Mononuclear cell (primary cell): ENCODE data around the gene NR0B1. TPM values are rescaled to one million over a fixed set of nuclear protein-coding genes. Genes with fewer than 3 reads are reported as not detected.

Experiments used
- H3K27me3 ChIP-seq: 2 replicates; pipeline ENCODE4 v1.6.0; 2011; ENCODE audit warnings: low read length, control low read depth; ENCODE audit not compliant: insufficient read depth
- H3K4me1 ChIP-seq: 2 replicates; pipeline ENCODE4 v1.5.1; 2011; ENCODE audit warnings: mild to moderate bottlenecking, low read length, control low read depth; ENCODE audit not compliant: insufficient read depth
- H3K4me3 ChIP-seq: 2 replicates; pipeline ENCODE4 v1.5.1; 2011; ENCODE audit warnings: mild to moderate bottlenecking, low read length, moderate library complexity
- H3K9me3 ChIP-seq: 2 replicates; pipeline ENCODE4 v1.5.1; 2011; ENCODE audit warnings: low read depth, mild to moderate bottlenecking, control low read depth, low read length
- total RNA-seq: library from RNA; depleted of rRNA; stranded (reverse); fragments of >200 nt; gene quantifications from one replicate; pipeline ENCODE4 v1.2.3, GENCODE V29; 2012

Gene NR0B1
- total RNA-seq: not detected

GRCh38 chrX:30309139-30309571 is at the start of gene NR0B1:
Gene NR0B1, minus strand, starts transcription at chrX:30309390. Its CDS starts 27 bp downstream, at chrX:30309363.
- H3K27me3 ChIP-seq: peaks cover 12% of the 10 kb centered on the region
- no peaks in the 10 kb centered on the region for H3K4me1 ChIP-seq
- H3K4me3 ChIP-seq: no peak within 1 kb of the TSS
- no peaks in the 10 kb centered on the region for H3K9me3 ChIP-seq

GRCh38 chrX:30349946-30350345 is 40.8 kb upstream of the NR0B1 start:
- H3K27me3 ChIP-seq: no peaks in the 10 kb centered on the region
- no peaks in the 10 kb centered on the region for H3K9me3 ChIP-seq
- H3K4me3 ChIP-seq: no peak overlapping the region
- H3K4me1 ChIP-seq: no peaks in the 10 kb centered on the region

GRCh38 chrX:30343206-30343605 is 34.0 kb upstream of the NR0B1 start:
- Histone ChIP-seq H3K9me3 (no peaks in the 10 kb centered on the region), H3K27me3 (no peaks in the 10 kb centered on the region), H3K4me1 (no peaks in the 10 kb centered on the region), H3K4me3 (no peak overlapping the region)

GRCh38 chrX:30340753-30341152 is 31.6 kb upstream of the NR0B1 start:
- Histone ChIP-seq H3K27me3 (no peaks in the 10 kb centered on the region), H3K9me3 (no peaks in the 10 kb centered on the region), H3K4me3 (no peak overlapping the region), H3K4me1 (no peaks in the 10 kb centered on the region)

GRCh38 chrX:30327762-30328161 is 18.6 kb upstream of the NR0B1 start:
- no peaks in the 10 kb centered on the region for H3K27me3 ChIP-seq
- H3K4me3 ChIP-seq: no peak overlapping the region
- no peaks in the 10 kb centered on the region for H3K9me3 ChIP-seq
- H3K4me1 ChIP-seq: no peaks in the 10 kb centered on the region

- H3K4me3 ChIP-seq: no peak overlapping the region
- no peaks in the 10 kb centered on the region for H3K4me1 ChIP-seq
- no peaks in the 10 kb centered on the region for H3K9me3 ChIP-seq
- no peaks in the 10 kb centered on the region for H3K27me3 ChIP-seq
Measured at GRCh38 chrX:30317308-30317707, 8.1 kb upstream of the NR0B1 start.

GRCh38 chrX:30313322-30313721 is 4.1 kb upstream of the NR0B1 start:
- Histone ChIP-seq H3K9me3 (no peaks in the 10 kb centered on the region), H3K4me3 (no peak overlapping the region), H3K4me1 (no peaks in the 10 kb centered on the region), H3K27me3 (peaks cover 2% of the 10 kb centered on the region)

- Histone ChIP-seq H3K9me3 (no peaks in the 10 kb centered on the region), H3K27me3 (peaks cover 5% of the 10 kb centered on the region)
Measured at GRCh38 chrX:30312858-30313257, 3.7 kb upstream of the NR0B1 start.

GRCh38 chrX:30310429-30311206 is 1.4 kb upstream of the NR0B1 start:
- Histone ChIP-seq H3K4me1 (no peaks in the 10 kb centered on the region), H3K27me3 (peaks cover 12% of the 10 kb centered on the region), H3K9me3 (no peaks in the 10 kb centered on the region), H3K4me3 (no peak overlapping the region)

More at GRCh38 chrX:30312858-30313257, 3.7 kb upstream of the NR0B1 start:
- H3K4me1 ChIP-seq: no peaks in the 10 kb centered on the region
- no peak overlapping the region for H3K4me3 ChIP-seq

GRCh38 chrX:30308263-30309138 is 689 bp downstream of the NR0B1 start:
- Histone ChIP-seq H3K27me3 (peaks cover 12% of the 10 kb centered on the region), H3K4me3 (no peak overlapping the region), H3K9me3 (no peaks in the 10 kb centered on the region), H3K4me1 (no peaks in the 10 kb centered on the region)

- Histone ChIP-seq H3K9me3 (no peaks in the 10 kb centered on the region), H3K27me3 (peaks cover 12% of the 10 kb centered on the region), H3K4me3 (no peak overlapping the region), H3K4me1 (no peaks in the 10 kb centered on the region)
Measured at GRCh38 chrX:30307466-30307865, 1.7 kb downstream of the NR0B1 start.

- H3K4me1 ChIP-seq: no peaks in the 10 kb centered on the region
- no peaks in the 10 kb centered on the region for H3K9me3 ChIP-seq
- no peak overlapping the region for H3K4me3 ChIP-seq
- peaks cover 12% of the 10 kb centered on the region for H3K27me3 ChIP-seq
Measured at GRCh38 chrX:30304866-30305265, 4.3 kb downstream of the NR0B1 start.

- Histone ChIP-seq H3K9me3 (no peaks in the 10 kb centered on the region), H3K4me1 (no peaks in the 10 kb centered on the region), H3K4me3 (no peak overlapping the region), H3K27me3 (peaks cover 8% of the 10 kb centered on the region)
Measured at GRCh38 chrX:30302956-30303355, 6.2 kb downstream of the NR0B1 start.

GRCh38 chrX:30301963-30302362 is 7.2 kb downstream of the NR0B1 start:
- no peak overlapping the region for H3K4me3 ChIP-seq
- H3K9me3 ChIP-seq: no peaks in the 10 kb centered on the region

GRCh38 chrX:30301208-30301607 is 8.0 kb downstream of the NR0B1 start:
- Histone ChIP-seq H3K4me1 (no peaks in the 10 kb centered on the region), H3K27me3 (no peaks in the 10 kb centered on the region), H3K4me3 (no peak overlapping the region), H3K9me3 (no peaks in the 10 kb centered on the region)

More at GRCh38 chrX:30301963-30302362, 7.2 kb downstream of the NR0B1 start:
- Histone ChIP-seq H3K27me3 (peaks cover 3% of the 10 kb centered on the region), H3K4me1 (no peaks in the 10 kb centered on the region)
